GM19035 (cell line): ENCODE results near the gene TXN.

Source experiments
- ATAC-seq: cut with Tn5 transposase; IDR thresholded peaks from one replicate; pipeline ENCODE4 v1.9.1; 2021; ENCODE audit not compliant: unreplicated experiment

Gene TXN

GRCh38 chr9:110256380-110257096 lies at the start of gene TXN:
Gene TXN (minus strand): TSS chr9:110256507. CDS start chr9:110256435, 72 bp downstream.
- peak; percentile 68 for ATAC-seq

- ATAC-seq = no peak
These were observed 46.8 kb upstream of the TXN start for GRCh38 chr9:110303133-110303532.

- no peak for ATAC-seq
These were observed 41.8 kb upstream of the TXN start for GRCh38 chr9:110298043-110298605.

GRCh38 chr9:110293248-110293647 lies 36.9 kb upstream of the TXN start:
- ATAC-seq = no peak

GRCh38 chr9:110291921-110292557 lies 35.7 kb upstream of the TXN start:
- no peak for ATAC-seq

GRCh38 chr9:110290001-110290400 lies 33.7 kb upstream of the TXN start:
- no peak for ATAC-seq

GRCh38 chr9:110288503-110288902 lies 32.2 kb upstream of the TXN start:
- ATAC-seq = no peak

GRCh38 chr9:110287289-110287680 lies 31.0 kb upstream of the TXN start:
- no peak for ATAC-seq

- ATAC-seq = no peak
These were observed 28.0 kb upstream of the TXN start for GRCh38 chr9:110284211-110284844.

- no peak for ATAC-seq
These were observed 27.4 kb upstream of the TXN start for GRCh38 chr9:110283751-110284150.

- no peak for ATAC-seq
These were observed 26.4 kb upstream of the TXN start for GRCh38 chr9:110282739-110283081.

GRCh38 chr9:110282018-110282738 lies 25.9 kb upstream of the TXN start:
- ATAC-seq = no peak

GRCh38 chr9:110278080-110278707 lies 21.9 kb upstream of the TXN start:
- no peak for ATAC-seq

GRCh38 chr9:110276781-110277180 lies 20.5 kb upstream of the TXN start:
- no peak for ATAC-seq

GRCh38 chr9:110270211-110270995 lies 14.1 kb upstream of the TXN start:
- ATAC-seq = no peak

- no peak for ATAC-seq
These were observed 10.5 kb upstream of the TXN start for GRCh38 chr9:110266795-110267194.

GRCh38 chr9:110261632-110262031 lies 5.3 kb upstream of the TXN start:
- ATAC-seq = no peak

GRCh38 chr9:110260911-110261310 lies 4.6 kb upstream of the TXN start:
- no peak for ATAC-seq

- no peak for ATAC-seq
These were observed 3.3 kb upstream of the TXN start for GRCh38 chr9:110259566-110259965.

- no peak for ATAC-seq
These were observed 2.4 kb upstream of the TXN start for GRCh38 chr9:110258690-110259091.
